Measurements from ENCODE around the gene OGFOD2. TPM values are rescaled to one million over a fixed set of nuclear protein-coding genes. Genes with fewer than 3 reads are reported as not detected.

Gene OGFOD2
- total RNA-seq, 1 donor from 2014 or later = 8.8 TPM

DNA sequence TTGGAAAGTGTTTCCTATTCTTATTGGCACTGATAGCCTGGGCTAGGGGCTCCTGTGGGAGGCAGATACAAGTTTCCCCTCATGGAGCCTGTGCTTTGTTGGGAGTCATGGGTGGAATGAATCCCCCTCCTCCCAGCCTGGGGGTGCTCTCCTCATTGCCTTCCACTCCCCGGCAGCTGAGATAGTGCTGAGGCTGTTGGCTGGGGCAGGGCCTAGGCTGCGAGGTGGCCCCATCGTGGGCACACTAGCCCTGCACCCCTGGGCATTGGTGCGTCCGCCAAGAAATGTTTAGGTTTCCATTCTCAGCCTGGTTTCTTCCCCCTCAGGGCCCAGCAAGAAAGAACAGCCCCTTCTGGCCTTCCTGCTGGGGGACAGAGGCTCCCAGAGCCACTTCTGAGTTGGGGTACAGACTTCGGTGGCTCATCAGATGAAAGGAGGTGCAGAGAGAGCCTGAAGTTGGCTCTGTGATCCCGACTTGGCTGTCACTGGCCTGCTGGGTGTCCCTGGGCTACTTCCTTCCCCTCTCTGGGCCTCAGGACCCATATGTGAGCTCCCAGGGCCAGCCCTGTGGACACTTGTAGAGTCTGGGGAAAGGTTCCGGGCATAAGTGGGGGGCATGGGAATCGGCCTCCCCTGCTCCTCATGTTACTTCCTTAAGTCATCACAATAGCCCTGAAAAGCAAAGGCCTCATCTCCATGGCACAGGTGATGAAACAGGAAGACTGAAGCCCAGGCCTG lies 2.8 kb downstream of the OGFOD2 start:
- DNase-seq = no peak

DNA sequence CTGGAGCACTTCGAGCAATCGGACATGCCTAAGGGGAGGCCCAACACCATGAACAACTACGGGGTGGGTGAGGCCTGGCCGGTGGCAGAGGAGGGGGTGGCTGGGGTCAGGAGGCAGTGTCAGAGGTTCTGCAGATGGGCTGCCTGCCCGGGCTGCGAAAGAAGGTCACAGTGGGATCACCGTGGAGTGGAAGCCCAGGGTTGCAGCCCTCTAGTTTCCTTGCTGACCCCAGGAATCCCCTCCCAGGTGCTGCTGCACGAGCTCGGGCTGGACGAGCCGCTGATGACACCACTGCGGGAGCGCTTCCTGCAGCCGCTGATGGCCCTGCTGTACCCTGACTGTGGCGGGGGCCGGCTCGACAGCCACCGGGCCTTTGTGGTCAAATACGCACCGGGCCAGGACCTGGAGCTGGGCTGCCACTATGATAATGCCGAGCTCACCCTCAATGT lies 3.5 kb downstream of the OGFOD2 start:
- DNase-seq = no peak

DNA sequence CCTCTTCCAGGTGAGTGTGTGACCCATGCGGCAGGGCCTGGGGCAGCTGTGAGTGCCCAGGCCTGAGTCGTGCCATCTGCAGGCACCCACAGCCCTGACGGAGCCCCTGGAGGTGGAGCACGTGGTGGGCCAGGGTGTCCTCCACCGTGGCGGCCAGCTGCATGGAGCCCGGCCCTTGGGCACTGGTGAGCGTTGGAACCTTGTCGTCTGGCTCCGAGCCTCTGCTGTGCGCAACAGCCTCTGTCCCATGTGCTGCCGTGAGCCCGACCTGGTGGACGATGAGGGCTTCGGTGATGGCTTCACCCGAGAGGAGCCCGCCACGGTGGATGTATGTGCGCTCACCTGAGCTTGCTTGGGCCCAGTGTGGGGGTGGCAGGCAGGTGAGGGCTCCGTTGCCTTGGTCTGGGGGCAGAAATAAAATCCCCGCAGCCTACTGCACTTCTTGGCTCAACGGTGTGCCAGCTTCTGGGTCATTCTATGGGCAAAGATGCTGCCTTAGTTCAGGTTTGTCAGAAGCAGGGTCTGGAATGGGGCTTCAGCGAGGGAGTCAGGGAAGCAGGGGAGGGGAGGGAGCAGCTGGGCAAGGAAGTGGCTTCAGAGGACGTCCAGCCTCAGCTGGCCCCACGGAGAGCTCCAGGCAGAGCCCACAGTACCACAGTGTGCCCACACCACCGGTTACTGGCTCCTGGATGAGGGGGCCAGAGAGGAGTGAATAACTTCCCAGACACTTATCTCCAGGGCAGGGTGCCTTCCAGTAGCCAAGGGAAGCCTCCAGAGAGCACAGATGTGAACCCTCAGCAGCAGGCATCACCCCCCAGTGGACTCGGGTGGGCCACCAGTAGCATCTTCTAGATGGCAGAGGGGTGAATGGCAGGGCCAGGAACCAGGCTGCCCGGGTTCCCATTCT lies 4.2 kb downstream of the OGFOD2 start:
- DNase-seq = no peak

DNA sequence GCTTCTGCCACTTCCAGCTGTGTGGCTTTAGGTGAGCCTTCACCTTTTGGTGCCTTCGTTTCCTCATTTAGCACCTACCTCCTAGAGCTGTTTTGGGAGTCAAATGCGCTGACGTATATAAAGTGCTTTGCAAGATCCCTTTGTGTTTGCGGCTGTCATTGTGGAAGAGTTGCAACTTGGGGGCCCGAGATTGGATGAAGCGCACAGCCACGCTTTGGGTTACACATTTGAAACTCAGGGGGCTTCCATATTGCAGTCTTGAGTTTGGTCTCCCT lies 4.8 kb downstream of the OGFOD2 start:
- DNase-seq = no peak

DNA sequence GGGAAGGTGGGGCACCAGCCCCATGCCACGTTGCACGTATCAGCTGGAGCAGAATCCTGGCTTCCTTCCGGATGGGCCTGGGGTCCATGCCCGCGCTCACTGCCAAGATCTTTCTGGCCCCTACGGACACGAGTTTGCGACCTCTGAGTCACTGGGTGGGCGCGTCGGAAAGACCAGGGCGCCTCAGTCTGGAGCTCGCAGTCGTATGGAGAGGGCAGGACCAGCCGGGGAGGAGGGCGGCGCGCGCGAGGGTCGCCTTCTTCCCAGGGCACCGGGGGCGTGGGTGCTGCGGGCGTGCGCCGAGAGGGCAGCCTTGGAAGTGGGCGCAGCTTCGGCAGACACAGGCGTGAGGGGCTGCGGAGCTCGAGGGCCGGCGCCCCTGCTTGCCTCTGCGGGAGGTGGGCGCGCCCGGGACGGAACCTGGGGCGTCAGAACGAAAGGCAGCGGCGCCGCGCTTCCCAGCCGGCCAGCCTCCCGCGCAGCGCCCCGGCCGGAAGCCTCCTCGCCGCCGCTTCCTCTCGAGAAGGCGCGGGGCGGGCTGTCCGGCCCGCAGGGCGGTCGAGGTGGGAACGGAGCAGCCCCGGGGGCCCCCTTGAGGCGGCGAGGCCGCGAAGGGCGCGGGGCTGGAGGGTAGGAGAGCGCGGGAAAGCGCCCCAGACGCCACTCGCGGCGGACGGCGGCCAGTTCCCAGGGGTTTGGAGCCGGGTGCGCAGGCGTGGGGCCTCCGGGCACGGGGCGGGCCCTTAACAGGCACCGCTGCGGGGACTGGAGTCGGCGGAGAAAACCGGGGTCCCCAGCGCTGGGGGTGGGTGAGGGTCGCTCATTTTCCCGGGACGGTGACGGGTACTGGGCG lies 5.4 kb downstream of the OGFOD2 start, which contains the start of gene ARL6IP4:
ARL6IP4 (plus strand) TSS at position 499 of the 853 bp plus-strand sequence. CDS start 459 bp downstream, outside the sequence.
- peak; percentile 84 for DNase-seq

DNA sequence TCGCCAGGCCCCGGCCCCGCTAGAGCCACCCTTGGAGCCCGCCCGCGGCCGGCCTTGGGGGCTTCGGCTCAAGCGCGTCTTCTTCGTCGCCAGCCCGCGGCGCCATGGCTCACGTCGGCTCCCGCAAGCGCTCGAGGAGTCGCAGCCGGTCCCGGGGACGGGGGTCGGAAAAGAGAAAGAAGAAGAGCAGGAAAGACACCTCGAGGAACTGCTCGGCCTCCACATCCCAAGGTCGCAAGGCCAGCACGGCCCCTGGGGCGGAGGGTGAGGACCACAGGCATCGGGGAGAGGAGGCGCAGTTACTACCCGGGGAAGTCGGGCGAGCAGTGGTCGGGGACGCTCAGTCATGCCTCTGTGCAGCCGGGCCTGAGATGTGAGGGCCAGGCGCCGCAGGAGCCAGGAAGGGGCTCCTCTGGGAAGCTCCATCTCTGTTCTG lies 6.0 kb downstream of the OGFOD2 start:
- peak; percentile 45 for DNase-seq

DNA sequence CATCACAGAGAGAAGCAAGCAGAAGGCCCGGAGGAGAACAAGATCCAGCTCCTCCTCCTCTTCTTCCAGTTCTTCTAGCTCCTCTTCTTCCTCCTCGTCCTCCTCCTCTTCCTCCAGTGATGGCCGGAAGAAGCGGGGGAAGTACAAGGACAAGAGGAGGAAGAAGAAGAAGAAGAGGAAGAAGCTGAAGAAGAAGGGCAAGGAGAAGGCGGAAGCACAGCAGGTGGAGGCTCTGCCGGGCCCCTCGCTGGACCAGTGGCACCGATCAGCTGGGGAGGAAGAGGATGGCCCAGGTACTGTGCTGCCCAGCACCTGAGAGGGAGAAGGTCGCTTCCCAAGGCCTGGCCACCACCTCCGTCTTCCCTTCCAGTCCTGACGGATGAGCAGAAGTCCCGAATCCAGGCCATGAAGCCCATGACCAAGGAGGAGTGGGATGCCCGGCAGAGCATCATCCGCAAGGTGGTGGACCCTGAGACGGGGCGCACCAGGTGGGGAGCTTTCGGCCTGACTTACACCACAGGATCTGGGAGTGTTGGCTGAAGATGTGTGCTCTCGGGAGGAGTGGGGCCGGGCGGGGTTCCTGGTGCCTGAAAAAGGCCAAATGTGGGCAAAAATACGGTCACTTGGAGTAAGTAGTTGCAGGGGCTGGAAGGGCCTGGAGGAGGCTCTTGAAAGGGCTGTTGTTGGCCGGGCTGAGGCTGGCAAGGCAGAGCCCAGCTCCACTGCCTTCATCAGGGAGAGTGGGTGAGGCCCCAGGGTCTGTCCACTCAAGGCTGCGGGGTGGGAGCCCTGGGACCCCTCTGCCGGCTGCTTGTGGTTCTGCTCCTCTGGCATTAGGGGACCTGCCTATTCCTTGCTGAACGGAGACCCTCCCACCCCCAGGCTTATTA lies 6.8 kb downstream of the OGFOD2 start:
- no peak for DNase-seq

DNA sequence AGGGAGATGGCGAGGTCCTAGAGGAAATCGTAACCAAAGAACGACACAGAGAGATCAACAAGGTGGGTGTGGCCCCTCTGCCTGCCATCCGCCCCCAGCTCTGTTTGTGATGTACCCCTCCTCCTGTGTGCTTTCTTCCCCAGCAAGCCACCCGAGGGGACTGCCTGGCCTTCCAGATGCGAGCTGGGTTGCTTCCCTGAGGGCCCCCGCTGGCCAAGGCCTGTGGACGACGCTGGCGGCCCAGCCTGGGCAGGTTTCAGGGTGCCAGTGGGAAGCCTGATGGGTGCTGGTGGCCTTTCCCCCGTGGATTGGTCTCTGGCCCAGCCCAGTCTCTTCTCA lies 7.4 kb downstream of the OGFOD2 start:
- DNase-seq = no peak

DNA sequence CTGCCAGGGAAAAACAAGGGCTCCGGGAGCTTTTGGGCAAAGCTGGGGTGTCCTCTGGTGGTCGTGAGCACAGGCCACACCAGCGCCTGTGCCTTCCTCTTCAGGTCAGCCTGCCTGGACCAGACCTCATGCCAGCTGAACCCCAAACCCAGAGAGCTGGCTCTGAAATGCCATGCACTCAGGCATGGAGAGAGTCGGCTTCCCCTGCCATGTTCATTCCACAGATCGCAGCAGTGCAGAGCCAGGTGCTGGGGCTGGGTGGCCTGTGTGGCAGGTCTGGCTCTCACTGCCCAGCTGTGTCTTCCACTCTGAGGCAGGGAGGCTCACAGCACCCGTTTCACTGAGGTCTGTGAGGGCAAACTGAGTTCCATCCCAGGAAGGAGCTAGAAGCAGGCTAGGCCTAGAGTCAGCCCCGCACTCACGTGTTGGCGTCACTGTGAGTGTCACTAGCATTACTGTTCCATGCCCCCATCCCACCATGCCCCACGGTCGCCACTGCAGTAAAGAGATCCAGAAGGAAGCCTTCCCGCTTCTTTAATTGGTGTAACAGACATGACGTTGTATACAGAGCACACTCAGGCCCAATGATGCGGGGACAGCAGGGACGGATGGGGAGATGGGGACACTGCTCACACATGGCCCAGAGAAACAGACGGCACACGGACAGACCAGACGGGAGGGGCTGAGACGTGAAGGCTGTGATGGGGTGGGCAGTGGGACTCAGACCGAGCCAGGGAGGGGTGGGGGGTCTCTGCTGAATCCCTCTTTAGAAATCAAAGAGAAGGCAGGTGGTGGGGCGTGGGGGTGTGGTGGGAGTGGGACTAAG lies 8.1 kb downstream of the OGFOD2 start:
- no peak for DNase-seq

DNA sequence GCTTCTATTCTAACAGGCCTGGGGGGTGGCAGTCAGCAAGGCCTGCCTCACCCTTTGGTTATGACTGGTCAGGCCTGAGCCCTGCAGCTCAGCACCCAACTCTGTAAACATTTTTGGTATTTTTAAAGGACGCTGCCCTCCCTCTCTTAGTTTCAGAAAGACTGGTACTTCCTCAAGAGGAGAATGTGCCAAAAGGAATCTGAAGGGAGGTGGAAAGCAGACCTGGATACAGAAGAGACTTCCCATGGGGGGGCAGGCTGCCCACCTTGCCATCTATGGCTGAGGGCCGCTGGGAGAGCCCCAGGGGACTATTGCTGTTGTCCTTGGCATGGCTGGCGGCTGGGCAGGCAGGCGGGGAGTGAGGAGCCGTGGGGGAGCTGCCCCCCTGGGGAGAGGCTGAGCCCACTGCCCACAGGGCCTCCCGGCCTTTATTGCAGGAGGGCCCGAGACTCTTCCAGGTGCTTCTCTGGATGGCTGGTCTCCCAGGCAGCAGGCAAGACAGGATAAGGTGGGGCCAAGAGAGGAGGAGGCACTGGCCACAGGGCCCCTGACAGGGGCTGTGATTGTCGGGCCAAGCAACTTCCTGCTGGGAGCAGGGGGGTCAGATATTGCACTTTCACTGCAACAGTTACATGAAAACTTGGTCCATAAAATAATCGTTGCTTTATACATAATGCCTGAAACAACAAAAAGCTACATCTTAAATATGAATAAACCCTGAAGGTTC lies 8.9 kb downstream of the OGFOD2 start:
- DNase-seq = no peak

DNA sequence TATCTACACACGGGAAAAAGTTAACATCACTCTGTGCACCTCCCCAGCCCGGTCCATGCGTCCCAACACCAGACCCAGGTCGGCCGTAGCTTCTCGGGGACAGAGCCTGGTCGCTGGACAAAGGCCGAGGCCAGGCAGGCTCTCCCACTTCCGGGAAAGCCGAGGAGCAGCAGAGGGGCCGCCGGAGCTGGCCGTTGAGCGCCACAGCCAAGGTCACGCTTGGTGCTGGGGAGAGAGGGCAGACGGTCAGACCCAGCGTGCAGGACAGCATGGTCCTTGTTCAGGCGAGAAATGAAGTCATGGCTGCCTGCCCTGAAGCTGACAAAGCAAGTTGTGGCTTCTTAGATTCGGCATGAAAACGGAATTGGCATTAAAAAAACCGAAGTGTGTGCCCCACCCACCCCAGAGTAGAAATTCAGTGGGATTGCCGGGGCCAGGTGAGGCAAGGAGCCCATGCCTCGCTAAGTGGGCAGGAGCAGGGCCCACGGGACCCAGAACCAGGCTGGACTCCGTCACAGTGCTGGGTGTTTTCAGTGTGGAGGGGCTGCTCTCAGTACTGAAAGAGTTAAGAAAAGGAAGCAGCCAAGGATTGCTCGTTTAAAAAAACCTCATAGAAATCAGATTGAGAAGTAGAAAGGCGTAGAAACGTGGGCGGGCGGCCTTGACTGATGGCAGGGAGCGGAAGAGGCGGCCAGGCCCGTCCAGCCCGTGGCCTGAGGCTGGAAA lies 9.7 kb downstream of the OGFOD2 start:
- DNase-seq = peak; percentile 31

DNA sequence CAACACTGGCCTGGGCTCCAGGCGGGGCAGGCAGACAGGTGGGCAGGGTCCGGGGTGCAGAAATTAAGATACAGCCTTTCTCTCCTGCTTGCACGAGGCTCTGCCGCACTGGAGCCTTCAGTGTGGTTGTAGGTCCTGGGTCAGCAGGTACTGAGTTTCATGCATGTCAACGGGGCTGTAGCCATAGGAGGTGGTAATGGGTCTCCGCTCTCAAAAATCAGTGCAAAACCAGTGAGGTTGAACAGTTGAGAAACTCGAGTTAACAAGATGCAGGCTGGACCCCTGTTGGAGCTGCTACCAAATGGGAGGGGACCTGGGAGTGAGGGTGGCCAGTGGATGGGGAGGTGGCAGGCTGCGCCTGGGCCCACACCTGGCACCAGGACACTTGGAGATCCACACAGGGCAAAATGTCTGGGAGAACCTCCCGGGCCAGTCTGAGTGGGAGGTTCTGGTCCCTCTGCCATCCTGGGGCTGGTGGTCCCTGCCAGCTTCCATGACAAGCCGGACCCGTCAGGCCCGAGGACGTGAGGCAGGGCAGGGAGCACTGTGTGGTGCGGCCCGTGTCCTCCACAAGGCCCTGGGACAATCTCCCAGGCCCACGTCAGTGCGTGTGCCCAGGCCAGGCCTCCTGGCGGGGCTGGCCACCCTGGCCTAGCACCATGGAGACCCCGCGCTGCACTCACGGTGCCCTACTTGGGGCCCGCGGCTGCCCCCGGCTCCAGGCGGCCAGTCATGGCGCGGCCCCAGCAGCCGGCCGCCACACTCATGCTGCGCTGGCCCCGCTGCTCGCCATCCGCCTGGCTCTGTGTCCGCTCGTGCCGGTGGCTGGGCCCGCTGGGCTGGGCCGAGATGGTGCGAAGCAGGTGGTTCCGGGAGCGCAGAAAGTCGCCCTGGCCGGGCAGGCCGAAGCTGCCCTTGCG lies 10.6 kb downstream of the OGFOD2 start:
- DNase-seq = no peak

DNA sequence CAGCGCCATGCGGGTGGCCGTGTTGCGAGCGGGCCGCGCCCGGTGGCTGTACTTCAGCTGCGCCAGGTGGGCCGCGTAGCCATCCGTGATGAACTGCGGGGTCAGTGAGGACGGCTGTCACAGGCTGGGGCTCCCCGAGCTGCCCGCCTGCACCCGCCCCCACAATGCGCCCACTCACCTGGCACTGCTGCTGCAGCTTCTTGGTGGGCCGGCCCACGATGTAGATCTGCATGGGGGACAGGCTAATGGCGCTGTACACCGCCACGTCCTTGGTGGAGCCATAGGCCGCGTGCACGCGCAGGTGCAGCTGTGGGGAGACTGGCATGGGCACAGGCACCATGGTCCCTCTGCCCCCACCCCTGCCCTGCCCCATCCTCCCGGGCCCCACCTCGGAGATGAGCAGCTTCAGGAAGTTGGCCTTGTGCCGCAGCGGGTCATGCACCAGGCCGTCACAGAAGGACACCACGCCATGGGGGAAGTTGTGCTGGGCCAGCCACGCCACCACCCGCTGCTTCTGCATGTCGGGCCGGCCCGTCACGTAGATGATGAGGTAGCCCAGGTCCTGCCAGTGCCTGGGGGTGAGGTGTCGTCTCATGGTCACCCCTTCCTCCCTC lies 11.3 kb downstream of the OGFOD2 start:
- DNase-seq = no peak

DNA sequence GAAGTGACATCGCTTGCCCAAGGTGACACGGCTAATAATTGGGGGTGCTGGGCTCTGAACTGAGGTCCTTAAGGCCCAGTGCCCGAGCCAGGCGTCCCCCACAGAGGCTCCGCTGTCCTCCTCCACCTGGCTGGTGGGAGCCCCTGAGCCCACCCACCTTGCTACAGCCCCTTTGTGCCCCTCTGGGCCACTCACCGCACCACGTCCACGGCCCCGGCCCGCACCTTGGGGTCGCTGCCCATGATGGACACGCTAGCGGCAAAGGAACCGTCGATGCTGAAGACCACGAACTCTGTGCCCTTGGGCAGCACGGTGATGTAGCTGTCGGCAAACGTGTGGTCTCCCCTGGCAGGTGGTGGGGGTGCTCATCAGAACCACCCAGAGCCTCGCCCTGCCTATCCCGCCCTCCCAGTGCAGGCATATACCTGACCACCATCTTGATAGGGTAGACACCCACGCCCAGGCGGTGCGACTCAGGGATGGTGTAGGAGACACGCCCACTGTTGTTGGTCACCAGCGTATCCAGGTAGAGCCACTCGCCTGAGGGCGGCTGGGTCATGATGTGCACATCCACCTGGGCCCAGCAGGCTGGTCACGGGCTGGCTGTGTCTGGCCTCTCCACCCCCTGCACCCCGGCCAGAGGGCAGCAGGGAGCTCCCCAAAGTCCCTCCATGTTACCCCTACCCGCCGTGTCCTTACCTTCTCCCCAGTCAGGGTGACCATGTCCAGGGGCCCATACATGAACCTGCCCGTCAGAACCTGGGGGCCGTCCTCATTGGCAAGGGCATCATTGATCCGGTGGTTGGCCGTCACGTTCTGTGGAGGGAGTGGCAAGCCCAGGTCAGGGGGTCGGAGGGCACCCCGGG lies 12.3 kb downstream of the OGFOD2 start:
- no peak for DNase-seq

DNA sequence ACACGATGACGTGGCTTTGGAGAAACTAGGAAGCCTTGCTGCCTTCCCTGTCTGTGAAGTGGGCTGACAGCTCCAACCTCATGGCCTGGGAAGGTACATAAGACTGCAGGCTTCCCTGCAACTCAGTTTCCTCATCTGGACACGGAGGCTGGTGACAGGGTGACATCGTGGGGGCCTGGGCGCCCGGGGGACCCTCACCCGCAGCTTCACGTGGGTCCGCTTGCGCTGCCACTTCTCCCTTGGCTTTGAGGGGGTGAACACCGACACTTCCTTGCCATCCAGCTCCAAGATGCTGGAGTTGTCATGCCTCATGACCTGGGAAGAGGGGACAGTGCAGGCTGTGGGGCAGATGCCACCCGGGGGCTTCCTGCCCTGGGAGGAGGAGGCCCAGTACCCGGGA lies 13.0 kb downstream of the OGFOD2 start:
- DNase-seq = no peak

DNA sequence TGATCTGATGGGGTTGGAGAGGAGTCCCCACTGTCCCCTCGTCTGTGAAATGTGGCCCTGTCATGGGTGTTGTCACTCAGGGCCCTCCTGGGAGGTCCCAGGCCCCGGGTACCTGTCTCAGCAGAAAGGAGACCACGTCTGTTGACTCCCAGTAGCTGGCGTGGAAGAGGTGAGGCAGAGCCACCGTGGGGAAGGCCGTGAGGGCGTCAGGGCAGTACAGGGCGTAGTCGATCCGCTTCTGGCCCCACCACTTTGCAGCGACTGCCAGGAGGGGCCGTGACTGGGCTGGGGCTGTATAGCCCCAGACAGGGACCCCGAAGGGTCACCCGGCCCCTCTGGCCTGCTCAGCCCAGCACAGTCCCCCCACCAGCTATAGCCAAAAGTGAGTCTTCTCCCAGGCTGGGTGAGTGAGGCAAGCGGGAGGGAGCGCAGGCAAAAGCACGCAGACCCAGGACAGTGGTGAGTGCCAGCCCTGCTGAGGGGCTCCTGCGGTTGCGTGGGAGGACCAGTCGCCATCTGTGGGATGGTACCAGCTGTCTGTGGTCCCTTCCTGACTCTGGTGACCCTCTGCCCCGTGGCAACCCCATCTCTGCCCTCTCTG lies 13.7 kb downstream of the OGFOD2 start:
- DNase-seq = no peak

Measured in tongue (tissue), 2 donors.